Type B pancreatic cell (in vitro differentiated cells): Measurements from ENCODE around the gene ABCB8. TPM values are rescaled to one million over a fixed set of nuclear protein-coding genes. Genes with fewer than 3 reads are reported as not detected.

Source experiments
- DNase-seq: peaks from one replicate; pipeline ENCODE4 v3.0.0; 2021; ENCODE audit warnings: mixed read lengths; ENCODE audit not compliant: unreplicated experiment; ENCODE audit errors: extremely low spot score
- H3K27ac Mint-ChIP-seq: 2 replicates; pipeline ENCODE4 v1.8.0; 2021; ENCODE audit warnings: mild to moderate bottlenecking, mixed read lengths
- H3K27me3 Mint-ChIP-seq: 2 replicates; pipeline ENCODE4 v1.8.0; 2021; ENCODE audit warnings: mixed read lengths
- H3K36me3 Mint-ChIP-seq: 2 replicates; pipeline ENCODE4 v1.8.0; 2021; ENCODE audit warnings: mixed read lengths
- H3K4me1 Mint-ChIP-seq: one replicate; pipeline ENCODE4 v1.8.0; 2021; ENCODE audit warnings: mixed read lengths; ENCODE audit not compliant: unreplicated experiment
- H3K4me3 Mint-ChIP-seq: 2 replicates; pipeline ENCODE4 v1.8.0; 2021; ENCODE audit warnings: mild to moderate bottlenecking, mixed read lengths
- H3K9me3 Mint-ChIP-seq: 2 replicates; pipeline ENCODE4 v1.8.0; 2021; ENCODE audit warnings: mixed read lengths
- CTCF ChIP-seq: fragments of 200-600 bp; sonication (generic); conservative IDR thresholded peaks from 2 replicates; pipeline ENCODE4 v1.5.0; 2021; ENCODE audit warnings: antibody characterized with exemption, mild to moderate bottlenecking
- total RNA-seq: library from RNA; stranded (reverse); gene quantifications from 2 replicates; pipeline ENCODE4 v1.2.1, GENCODE V29; 2021; ENCODE audit warnings: low replicate concordance

The ABCB8 gene
- total RNA-seq, 1 donor from 2014 or later = 45.5 TPM

DNA sequence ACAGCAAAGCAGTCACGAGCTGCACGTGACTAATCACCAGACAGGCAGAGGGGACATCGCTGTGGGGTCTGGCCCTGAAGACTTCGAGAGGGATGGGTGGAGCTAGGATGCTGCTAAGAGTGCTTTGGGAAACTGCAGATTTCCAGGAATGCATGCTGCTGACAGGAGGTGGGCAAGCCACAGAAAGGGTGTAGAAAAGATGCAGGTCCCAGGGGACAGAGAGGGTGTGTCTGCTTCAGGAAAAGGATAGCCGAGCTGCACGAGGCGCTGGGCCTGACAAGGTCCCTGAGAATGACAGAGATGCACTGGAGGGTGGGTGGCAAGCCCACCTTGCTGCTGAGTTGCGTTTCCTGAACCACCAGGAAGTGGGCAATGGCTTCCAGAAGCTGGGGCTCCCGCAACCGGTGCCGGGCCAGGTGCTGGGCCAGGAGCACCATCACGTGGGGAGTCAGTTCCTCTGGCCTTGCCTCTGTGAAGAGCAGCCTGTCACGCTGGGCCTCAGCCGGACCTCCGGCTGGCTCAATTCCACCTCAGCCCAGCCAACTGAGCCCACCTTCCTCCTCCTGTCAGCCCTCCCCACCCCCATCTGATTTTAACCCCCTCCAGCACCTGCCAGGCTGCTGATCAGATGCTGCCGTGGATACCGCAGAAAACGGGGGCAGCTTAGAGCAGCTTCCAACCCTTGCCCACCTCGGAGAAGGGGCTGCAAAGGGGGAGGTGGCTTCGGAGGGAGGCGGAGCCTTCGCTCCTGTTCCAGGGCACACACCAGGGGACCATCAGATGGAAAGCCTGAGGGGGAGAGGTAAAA lies 50.2 kb downstream of the ABCB8 start:
- Mint-ChIP-seq H3K27me3 (no peaks in the 10 kb centered on the region), H3K9me3 (no peaks in the 10 kb centered on the region), H3K4me3 (peak overlapping the region; percentile 96), H3K27ac (peak overlapping the region; percentile 55), H3K36me3 (no peaks in the 10 kb centered on the region), H3K4me1 (peaks cover 20% of the 10 kb centered on the region)
- no peak for TF ChIP-seq CTCF
- DNase-seq = no peak

GRCh38 chr7:151079199-151079910 lies 51.1 kb downstream of the ABCB8 start:
- Mint-ChIP-seq H3K27ac (peak overlapping the region; percentile 95), H3K9me3 (no peaks in the 10 kb centered on the region), H3K4me1 (peaks cover 20% of the 10 kb centered on the region), H3K4me3 (peak overlapping the region; percentile 96), H3K27me3 (no peaks in the 10 kb centered on the region), H3K36me3 (no peaks in the 10 kb centered on the region)
- no peak for TF ChIP-seq CTCF
- DNase-seq = no peak

DNA sequence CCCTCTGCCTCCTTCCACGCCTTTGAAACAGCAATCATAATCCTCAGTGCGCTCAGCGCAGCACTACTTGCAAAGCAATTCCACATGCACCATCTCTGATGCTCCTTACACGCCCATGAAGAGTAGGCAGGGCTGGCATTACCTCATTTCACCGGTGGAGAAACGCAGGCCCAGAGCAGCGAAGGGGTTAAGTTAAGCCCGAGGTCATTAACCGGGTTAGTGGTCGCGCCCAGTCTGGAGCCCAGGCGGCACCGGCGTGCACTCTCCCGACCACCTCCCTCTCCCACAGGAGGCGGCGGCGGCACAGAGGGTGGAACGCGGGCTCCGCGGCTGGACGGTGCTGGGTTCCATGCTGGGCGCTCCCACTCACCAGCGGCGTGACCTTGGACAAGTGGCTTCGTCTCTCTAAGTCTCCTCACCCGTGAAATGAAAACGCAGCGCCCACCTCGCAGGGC lies 51.8 kb downstream of the ABCB8 start:
- no peaks in the 10 kb centered on the region for H3K36me3 Mint-ChIP-seq
- H3K9me3 Mint-ChIP-seq = no peaks in the 10 kb centered on the region
- DNase-seq = no peak
- no peak for TF ChIP-seq CTCF
- H3K27ac Mint-ChIP-seq = peak overlapping the region; percentile 95
- H3K4me1 Mint-ChIP-seq = peaks cover 24% of the 10 kb centered on the region
- no peaks in the 10 kb centered on the region for H3K27me3 Mint-ChIP-seq
- peak overlapping the region; percentile 96 for H3K4me3 Mint-ChIP-seq

DNA sequence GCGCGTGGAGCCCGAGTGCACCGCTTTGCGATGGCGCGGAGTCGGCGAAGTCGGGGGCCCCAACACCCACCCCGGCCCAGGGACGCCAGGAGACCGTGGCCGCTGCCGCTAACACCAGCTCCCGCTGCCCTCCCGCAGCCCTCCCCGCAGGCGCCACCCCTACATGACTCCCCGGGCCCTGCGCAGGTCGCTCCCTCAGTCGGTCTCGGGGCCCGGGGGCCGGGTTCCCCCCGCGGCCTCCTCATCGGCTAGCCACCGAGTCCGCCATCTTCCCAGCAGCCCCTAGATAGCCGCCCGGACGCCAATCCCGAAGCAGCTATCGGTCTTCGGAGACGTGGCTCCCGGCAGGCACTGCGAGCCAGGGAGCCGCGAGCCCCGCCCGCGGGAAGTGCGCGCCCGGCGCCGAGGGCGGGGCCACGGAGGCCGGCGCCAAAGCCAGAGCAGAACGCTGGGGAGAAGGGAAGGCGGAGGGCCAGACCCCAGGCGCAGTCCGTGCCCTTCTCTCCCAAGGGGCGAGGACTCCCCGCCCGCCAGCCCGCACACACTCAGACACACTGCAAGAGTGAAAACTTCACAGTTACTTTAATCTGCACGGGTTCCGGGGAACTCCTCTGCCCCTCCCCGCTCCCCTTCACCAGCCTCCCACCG lies 52.4 kb downstream of the ABCB8 start, which contains the start of gene FASTK:
FASTK (minus strand) TSS at position 288 of the 648 bp plus-strand sequence; CDS start at position 245, 43 bp downstream.
- H3K4me3 Mint-ChIP-seq = peak within 1 kb of the TSS; percentile 96
- no peaks in the 10 kb centered on the region for H3K27me3 Mint-ChIP-seq
- peak within 1 kb of the TSS; percentile 95 for H3K27ac Mint-ChIP-seq
- DNase-seq = peak; percentile 90
- H3K9me3 Mint-ChIP-seq = no peaks in the 10 kb centered on the region
- no peaks in the 10 kb centered on the region for H3K36me3 Mint-ChIP-seq
- H3K4me1 Mint-ChIP-seq = peaks cover 30% of the 10 kb centered on the region
- TF ChIP-seq CTCF = no peak

DNA sequence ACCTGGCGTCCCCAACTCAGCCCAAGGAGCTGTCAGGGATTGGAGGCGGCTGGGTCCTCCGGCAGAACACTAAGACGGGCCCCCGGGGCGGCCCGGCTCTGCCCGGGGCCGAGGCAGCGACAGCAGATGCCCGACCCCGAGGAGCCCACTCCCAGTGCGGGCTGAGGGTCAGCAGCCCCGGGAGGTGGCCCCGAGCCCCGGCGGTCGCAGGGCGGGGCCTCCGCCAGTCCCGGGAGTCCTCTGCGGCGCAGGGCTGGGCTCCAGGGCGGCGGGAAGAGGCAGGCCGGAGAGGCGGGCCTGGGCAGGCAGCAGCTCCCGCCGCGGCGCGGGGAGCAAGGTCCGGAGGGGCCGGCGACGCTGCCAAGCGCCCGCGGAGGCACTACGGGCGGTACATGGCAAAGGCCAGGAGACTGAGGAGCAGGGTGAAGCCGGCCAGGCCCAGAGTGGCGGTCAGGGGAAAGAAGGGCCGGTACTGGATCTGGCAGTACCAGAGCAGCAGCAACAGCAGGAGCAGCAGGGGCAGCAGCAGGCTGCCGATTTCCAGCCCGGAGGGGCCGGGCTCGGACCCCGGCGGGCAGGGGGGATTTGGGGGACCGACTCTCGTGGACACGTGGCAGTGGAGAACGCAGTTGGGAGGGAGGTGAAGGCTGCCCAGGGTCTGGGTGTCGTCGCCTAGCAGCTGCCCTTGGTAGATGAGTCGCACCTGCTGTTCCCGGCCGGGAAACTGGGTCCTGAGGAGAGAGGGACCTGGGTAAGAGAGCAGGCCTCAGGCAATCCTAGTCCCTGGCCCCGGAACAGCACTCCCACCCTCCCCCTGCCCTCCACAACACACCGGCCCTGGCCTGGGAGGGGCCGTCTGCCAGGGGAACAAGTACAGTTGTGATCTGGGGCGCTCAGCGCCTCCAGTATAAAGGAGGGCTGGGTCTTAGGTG lies 53.2 kb downstream of the ABCB8 start:
- peak overlapping the region; percentile 43 for H3K27ac Mint-ChIP-seq
- H3K27me3 Mint-ChIP-seq = no peaks in the 10 kb centered on the region
- TF ChIP-seq CTCF = no peak
- H3K4me3 Mint-ChIP-seq = peak overlapping the region; percentile 96
- no peak for DNase-seq
- H3K9me3 Mint-ChIP-seq = no peaks in the 10 kb centered on the region
- H3K36me3 Mint-ChIP-seq = no peaks in the 10 kb centered on the region
- H3K4me1 Mint-ChIP-seq = peaks cover 32% of the 10 kb centered on the region
